Neural cell (in vitro differentiated cells): ENCODE data around the gene PTPRD. TPM values are rescaled to one million over a fixed set of nuclear protein-coding genes. Genes with fewer than 3 reads are reported as not detected.

Experiments
- H2AFZ ChIP-seq: fragments of 200-600, 300-800 bp; sonication (generic), shearing (Covaris generic); 2 replicates; pipeline ENCODE4 v1.6.0; 2014; ENCODE audit warnings: low read depth, mild to moderate bottlenecking, antibody characterized with exemption, low read length, moderate library complexity
- H3F3A ChIP-seq: fragments of 200-600 bp; shearing (Covaris generic); 2 replicates; pipeline ENCODE4 v1.6.1; 2016; ENCODE audit warnings: mild to moderate bottlenecking, moderate library complexity, mixed read lengths, antibody characterized with exemption, low read length; ENCODE audit not compliant: insufficient read depth, poor library complexity, severe bottlenecking
- H3K27ac ChIP-seq: fragments of 200-600, 300-800 bp; sonication (generic), shearing (Covaris generic); 2 replicates; pipeline ENCODE4 v1.5.1; 2014; ENCODE audit warnings: mild to moderate bottlenecking, low read length, moderate library complexity
- H3K27me3 ChIP-seq: fragments of 300-800, 200-600 bp; sonication (generic), shearing (Covaris generic); 2 replicates; pipeline ENCODE4 v1.6.0; 2014; ENCODE audit warnings: mild to moderate bottlenecking, low read depth, low read length, moderate library complexity; ENCODE audit not compliant: insufficient read depth
- H3K36me3 ChIP-seq: fragments of 300-800, 200-600 bp; sonication (generic), shearing (Covaris generic); 2 replicates; pipeline ENCODE4 v1.5.1; 2014; ENCODE audit warnings: mild to moderate bottlenecking, antibody characterized with exemption, low read length, moderate library complexity; ENCODE audit not compliant: insufficient read depth
- H3K4me2 ChIP-seq: fragments of 300-800, 200-600 bp; sonication (generic), shearing (Covaris generic); 2 replicates; pipeline ENCODE4 v1.6.0; 2014; ENCODE audit warnings: mild to moderate bottlenecking, low read length
- H3K4me3 ChIP-seq: fragments of 300-800, 200-600 bp; sonication (generic), shearing (Covaris generic); 2 replicates; pipeline ENCODE4 v1.5.1; 2014; ENCODE audit warnings: mild to moderate bottlenecking, low read length, moderate library complexity
- H3K79me2 ChIP-seq: fragments of 200-600 bp; shearing (Covaris generic); replicated peaks from 2 replicates; pipeline ENCODE4 v1.6.0; 2014; ENCODE audit warnings: mild to moderate bottlenecking, low read length, moderate library complexity; ENCODE audit not compliant: insufficient read depth
- H3K9ac ChIP-seq: fragments of 300-800, 200-600 bp; sonication (generic), shearing (Covaris generic); 2 replicates; pipeline ENCODE4 v1.6.1; 2016; ENCODE audit warnings: mild to moderate bottlenecking, low read length, mixed read lengths
- H3K9me2 ChIP-seq: fragments of 200-600 bp; shearing (Covaris generic); 2 replicates; pipeline ENCODE4 v1.6.1; 2016; ENCODE audit warnings: mild to moderate bottlenecking, low read length, mixed read lengths; ENCODE audit not compliant: insufficient read depth
- H3K9me3 ChIP-seq: fragments of 200-600, 300-800 bp; sonication (generic), shearing (Covaris generic); 2 replicates; pipeline ENCODE4 v1.6.1; 2016; ENCODE audit warnings: mild to moderate bottlenecking, mixed run types, low read length, moderate library complexity, mixed read lengths
- H4K20me1 ChIP-seq: fragments of 200-600 bp; shearing (Covaris generic); 2 replicates; pipeline ENCODE4 v1.6.1; 2016; ENCODE audit warnings: mild to moderate bottlenecking, mixed run types; ENCODE audit not compliant: insufficient read depth
- EP300 ChIP-seq: fragments of 450-650 bp; conservative IDR thresholded peaks from 2 replicates; pipeline ENCODE4 v1.6.1; 2014; ENCODE audit warnings: antibody characterized with exemption, mild to moderate bottlenecking, moderate library complexity; ENCODE audit not compliant: poor library complexity, severe bottlenecking
- EZH2 ChIP-seq: fragments of 200-600, 300-800 bp; shearing (Covaris generic), sonication (generic); IDR thresholded peaks from 2 replicates; pipeline ENCODE4 v1.6.1; 2014; ENCODE audit warnings: antibody characterized with exemption, low read length, borderline replicate concordance, mild to moderate bottlenecking; ENCODE audit not compliant: insufficient read depth, poor library complexity, severe bottlenecking
- MXI1 ChIP-seq: fragments of 450-650 bp; conservative IDR thresholded peaks from 2 replicates; pipeline ENCODE4 v1.6.1; 2014; ENCODE audit warnings: antibody characterized with exemption, mild to moderate bottlenecking; ENCODE audit not compliant: poor library complexity, severe bottlenecking
- POLR2AphosphoS5 ChIP-seq: IDR thresholded peaks from 2 replicates; pipeline ENCODE4 v1.6.1; 2012
- RAD21 ChIP-seq: fragments of 450-650 bp; conservative IDR thresholded peaks from 2 replicates; pipeline ENCODE4 v1.6.1; 2014; ENCODE audit warnings: antibody characterized with exemption, mild to moderate bottlenecking, moderate library complexity
- SMC3 ChIP-seq: fragments of 450-650 bp; conservative IDR thresholded peaks from 2 replicates; pipeline ENCODE4 v1.6.1; 2014; ENCODE audit warnings: antibody characterized with exemption, mild to moderate bottlenecking, moderate library complexity; ENCODE audit not compliant: poor library complexity
- TAF1 ChIP-seq: IDR thresholded peaks from 2 replicates; pipeline ENCODE4 v1.6.1; 2012; ENCODE audit warnings: low read depth
- polyA plus RNA-seq: library from polyadenylated mRNA; depleted of rRNA; stranded (reverse); fragments of >200 nt; gene quantifications from 2 replicates; pipeline ENCODE4 v1.2.3, GENCODE V29; 2014
- TF ChIP-seq, protein P1 (sequence below): IDR thresholded peaks from 2 replicates; pipeline ENCODE4 v1.6.1; 2012; ENCODE audit warnings: borderline replicate concordance
- TF ChIP-seq, protein P2 (sequence below): fragments of 450-650 bp; IDR thresholded peaks from 2 replicates; pipeline ENCODE4 v1.5.1; 2014; ENCODE audit warnings: antibody characterized with exemption, mild to moderate bottlenecking, moderate library complexity; ENCODE audit not compliant: poor library complexity, severe bottlenecking

Gene PTPRD
- polyA plus RNA-seq, 1 donor from 2014 or later = 143 TPM

DNA sequence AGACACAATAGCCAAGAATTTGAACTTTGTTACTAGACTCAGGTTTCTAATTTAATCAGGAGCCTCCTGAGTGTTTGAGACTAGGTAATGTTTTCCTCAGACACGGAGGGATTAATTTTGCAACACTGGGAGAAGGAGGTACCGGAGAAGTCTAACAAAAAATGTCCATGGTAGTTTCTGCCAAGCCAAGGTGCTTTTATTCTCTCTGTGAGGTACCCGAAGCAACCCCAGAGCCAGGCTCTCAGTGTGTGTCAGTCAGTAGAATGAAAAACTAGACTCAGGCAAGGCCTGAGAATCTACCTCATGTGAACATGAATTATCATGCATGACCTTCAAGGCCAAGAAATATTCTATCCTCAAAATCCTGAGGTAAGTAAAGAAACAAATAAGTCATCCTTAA lies 1832.4 kb downstream of the PTPRD start:
- no peaks in the 10 kb centered on the region for H4K20me1 ChIP-seq
- no peaks in the 10 kb centered on the region for H3K36me3 ChIP-seq
- no peaks in the 10 kb centered on the region for H3K27me3 ChIP-seq
- H2AFZ ChIP-seq = no peak overlapping the region
- peaks cover 39% of the 10 kb centered on the region for H3K79me2 ChIP-seq
- H3K4me2 ChIP-seq = no peak overlapping the region
- no peaks in the 10 kb centered on the region for H3K9me3 ChIP-seq
- H3K9ac ChIP-seq = no peak overlapping the region
- TF ChIP-seq RAD21 (no peak), POLR2AphosphoS5 (no peak), MXI1 (no peak), EZH2 (no peak), TAF1 (no peak), EP300 (no peak), SMC3 (no peak)
- TF ChIP-seq, protein P1, sequence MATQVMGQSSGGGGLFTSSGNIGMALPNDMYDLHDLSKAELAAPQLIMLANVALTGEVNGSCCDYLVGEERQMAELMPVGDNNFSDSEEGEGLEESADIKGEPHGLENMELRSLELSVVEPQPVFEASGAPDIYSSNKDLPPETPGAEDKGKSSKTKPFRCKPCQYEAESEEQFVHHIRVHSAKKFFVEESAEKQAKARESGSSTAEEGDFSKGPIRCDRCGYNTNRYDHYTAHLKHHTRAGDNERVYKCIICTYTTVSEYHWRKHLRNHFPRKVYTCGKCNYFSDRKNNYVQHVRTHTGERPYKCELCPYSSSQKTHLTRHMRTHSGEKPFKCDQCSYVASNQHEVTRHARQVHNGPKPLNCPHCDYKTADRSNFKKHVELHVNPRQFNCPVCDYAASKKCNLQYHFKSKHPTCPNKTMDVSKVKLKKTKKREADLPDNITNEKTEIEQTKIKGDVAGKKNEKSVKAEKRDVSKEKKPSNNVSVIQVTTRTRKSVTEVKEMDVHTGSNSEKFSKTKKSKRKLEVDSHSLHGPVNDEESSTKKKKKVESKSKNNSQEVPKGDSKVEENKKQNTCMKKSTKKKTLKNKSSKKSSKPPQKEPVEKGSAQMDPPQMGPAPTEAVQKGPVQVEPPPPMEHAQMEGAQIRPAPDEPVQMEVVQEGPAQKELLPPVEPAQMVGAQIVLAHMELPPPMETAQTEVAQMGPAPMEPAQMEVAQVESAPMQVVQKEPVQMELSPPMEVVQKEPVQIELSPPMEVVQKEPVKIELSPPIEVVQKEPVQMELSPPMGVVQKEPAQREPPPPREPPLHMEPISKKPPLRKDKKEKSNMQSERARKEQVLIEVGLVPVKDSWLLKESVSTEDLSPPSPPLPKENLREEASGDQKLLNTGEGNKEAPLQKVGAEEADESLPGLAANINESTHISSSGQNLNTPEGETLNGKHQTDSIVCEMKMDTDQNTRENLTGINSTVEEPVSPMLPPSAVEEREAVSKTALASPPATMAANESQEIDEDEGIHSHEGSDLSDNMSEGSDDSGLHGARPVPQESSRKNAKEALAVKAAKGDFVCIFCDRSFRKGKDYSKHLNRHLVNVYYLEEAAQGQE = no peak
- TF ChIP-seq, protein P2, sequence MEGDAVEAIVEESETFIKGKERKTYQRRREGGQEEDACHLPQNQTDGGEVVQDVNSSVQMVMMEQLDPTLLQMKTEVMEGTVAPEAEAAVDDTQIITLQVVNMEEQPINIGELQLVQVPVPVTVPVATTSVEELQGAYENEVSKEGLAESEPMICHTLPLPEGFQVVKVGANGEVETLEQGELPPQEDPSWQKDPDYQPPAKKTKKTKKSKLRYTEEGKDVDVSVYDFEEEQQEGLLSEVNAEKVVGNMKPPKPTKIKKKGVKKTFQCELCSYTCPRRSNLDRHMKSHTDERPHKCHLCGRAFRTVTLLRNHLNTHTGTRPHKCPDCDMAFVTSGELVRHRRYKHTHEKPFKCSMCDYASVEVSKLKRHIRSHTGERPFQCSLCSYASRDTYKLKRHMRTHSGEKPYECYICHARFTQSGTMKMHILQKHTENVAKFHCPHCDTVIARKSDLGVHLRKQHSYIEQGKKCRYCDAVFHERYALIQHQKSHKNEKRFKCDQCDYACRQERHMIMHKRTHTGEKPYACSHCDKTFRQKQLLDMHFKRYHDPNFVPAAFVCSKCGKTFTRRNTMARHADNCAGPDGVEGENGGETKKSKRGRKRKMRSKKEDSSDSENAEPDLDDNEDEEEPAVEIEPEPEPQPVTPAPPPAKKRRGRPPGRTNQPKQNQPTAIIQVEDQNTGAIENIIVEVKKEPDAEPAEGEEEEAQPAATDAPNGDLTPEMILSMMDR = no peak
- H3K9me2 ChIP-seq = no peaks in the 10 kb centered on the region
- H3F3A ChIP-seq = no peaks in the 10 kb centered on the region
- H3K27ac ChIP-seq = no peak overlapping the region
- H3K4me3 ChIP-seq = no peak overlapping the region

DNA sequence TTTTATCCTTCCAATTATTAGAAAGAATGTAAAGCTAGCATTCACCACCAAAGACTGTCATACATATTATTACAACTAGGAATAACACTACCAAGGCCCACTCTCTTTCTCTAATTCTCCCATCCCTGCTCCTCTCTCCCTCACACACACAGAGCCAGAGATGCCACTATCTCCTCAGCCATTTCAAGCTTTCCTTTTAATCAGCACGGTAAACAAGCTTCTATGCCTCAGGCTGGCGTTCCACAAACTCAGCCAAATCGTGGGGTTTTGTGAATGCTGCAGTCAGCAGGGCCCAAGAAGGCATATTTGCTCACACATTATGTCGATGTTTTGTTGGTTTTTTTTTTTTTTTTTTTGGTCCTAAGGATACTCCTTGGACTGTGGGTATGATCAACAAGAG lies 1833.3 kb downstream of the PTPRD start:
- Histone ChIP-seq H2AFZ (no peak overlapping the region), H3K4me2 (no peak overlapping the region), H3K27ac (no peak overlapping the region), H3K9me2 (no peaks in the 10 kb centered on the region), H3K4me3 (no peak overlapping the region), H3K27me3 (no peaks in the 10 kb centered on the region), H3K9ac (no peak overlapping the region), H3K79me2 (peaks cover 43% of the 10 kb centered on the region), H3K36me3 (no peaks in the 10 kb centered on the region), H3F3A (no peaks in the 10 kb centered on the region), H3K9me3 (no peaks in the 10 kb centered on the region), H4K20me1 (no peaks in the 10 kb centered on the region)
- TF ChIP-seq EP300 (no peak), POLR2AphosphoS5 (no peak), MXI1 (no peak), EZH2 (no peak)

DNA sequence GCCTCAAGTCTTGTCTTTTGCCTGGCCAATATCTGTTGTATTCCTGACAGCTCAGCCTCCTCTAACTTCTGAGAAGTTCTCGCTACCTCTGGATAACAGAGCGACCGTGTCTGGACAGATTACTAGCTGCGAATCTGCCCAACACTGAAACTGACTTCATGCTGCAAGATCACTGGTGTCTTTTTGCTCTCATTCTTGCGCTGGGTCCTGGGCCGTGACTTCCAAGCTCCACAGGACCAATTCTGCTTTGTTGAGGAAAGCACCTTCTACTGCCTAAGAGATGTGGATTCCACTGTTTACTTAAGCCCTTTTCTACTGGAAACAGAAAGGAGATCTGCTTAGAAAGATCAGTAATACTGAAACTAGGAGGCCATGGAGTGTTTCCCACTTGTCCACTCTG lies 1834.4 kb downstream of the PTPRD start:
- TF ChIP-seq SMC3 (no peak), EP300 (no peak), EZH2 (no peak), POLR2AphosphoS5 (no peak), MXI1 (no peak), TAF1 (no peak), RAD21 (no peak)
- TF ChIP-seq, protein P2 = no peak
- TF ChIP-seq, protein P1 = no peak
- Histone ChIP-seq H3K27me3 (no peaks in the 10 kb centered on the region), H4K20me1 (no peaks in the 10 kb centered on the region), H3K4me3 (no peak overlapping the region), H3K27ac (no peak overlapping the region), H3K79me2 (peaks cover 43% of the 10 kb centered on the region), H3K9ac (no peak overlapping the region), H2AFZ (no peak overlapping the region), H3K4me2 (no peak overlapping the region), H3F3A (no peaks in the 10 kb centered on the region), H3K9me2 (no peaks in the 10 kb centered on the region), H3K9me3 (no peaks in the 10 kb centered on the region), H3K36me3 (no peaks in the 10 kb centered on the region)
